HepG2 (cell line): ENCODE results near the gene TP73. TPM values are rescaled to one million over a fixed set of nuclear protein-coding genes. Genes with fewer than 3 reads are reported as not detected.

Experiments
- EEA1 ChIP-seq: sonication (generic); formaldehyde crosslinking; IDR thresholded peaks from 2 replicates; pipeline ENCODE4 v1.5.1; 2020; ENCODE audit warnings: mild to moderate bottlenecking, missing genetic modification reagents, borderline replicate concordance
- KLF16 ChIP-seq, 2 experiments: sonication (generic) in 1 of 2; formaldehyde crosslinking in 1 of 2; IDR thresholded peaks; 2 replicates each; pipeline versions ENCODE4 v1.6.1 to v1.8.0; 2016 to 2023; ENCODE audit warnings: missing genetic modification reagents in 2 of 2, missing compliant biosample characterization in 1 of 2
- MED13 ChIP-seq: sonication (generic); formaldehyde crosslinking; IDR thresholded peaks from 2 replicates; pipeline ENCODE4 v1.5.0; 2020; ENCODE audit warnings: missing genetic modification reagents
- NAIF1 ChIP-seq: sonication (generic); formaldehyde crosslinking; IDR thresholded peaks from 2 replicates; pipeline ENCODE4 v1.5.0; 2020; ENCODE audit warnings: mild to moderate bottlenecking, missing genetic modification reagents, borderline replicate concordance
- NFYC ChIP-seq: IDR thresholded peaks from 2 replicates; pipeline ENCODE4 v1.6.1; 2016; ENCODE audit warnings: missing genetic modification reagents, missing compliant biosample characterization
- RBFOX2 ChIP-seq: fragments of 200-400 bp; formaldehyde crosslinking; IDR thresholded peaks from 2 replicates; pipeline ENCODE4 v1.6.1; 2017; ENCODE audit warnings: low read depth, mild to moderate bottlenecking, low read length
- ZBTB7B ChIP-seq: sonication (generic); formaldehyde crosslinking; IDR thresholded peaks from 2 replicates; pipeline ENCODE4 v1.4.0; 2020; ENCODE audit warnings: missing genetic modification reagents
- ZNF101 ChIP-seq: sonication (generic); formaldehyde crosslinking; IDR thresholded peaks from 2 replicates; pipeline ENCODE4 v1.4.0; 2020; ENCODE audit warnings: mild to moderate bottlenecking, low read depth, missing genetic modification reagents, borderline replicate concordance
- ZNF3 ChIP-seq: IDR thresholded peaks from 2 replicates; pipeline ENCODE4 v1.7.0; 2017; ENCODE audit warnings: inconsistent platforms
- ZNF367 ChIP-seq: sonication (generic); formaldehyde crosslinking; IDR thresholded peaks from 2 replicates; pipeline ENCODE4 v1.4.0; 2020; ENCODE audit warnings: missing genetic modification reagents, borderline replicate concordance
- ZNF468 ChIP-seq: sonication (generic); formaldehyde crosslinking; IDR thresholded peaks from 2 replicates; pipeline ENCODE4 v1.8.0; 2022; ENCODE audit warnings: mild to moderate bottlenecking, moderate library complexity, missing genetic modification reagents
- ZSCAN22 ChIP-seq: sonication (generic); formaldehyde crosslinking; IDR thresholded peaks from 2 replicates; pipeline ENCODE4 v1.4.0; 2020; ENCODE audit warnings: mild to moderate bottlenecking, missing genetic modification reagents
- polyA plus RNA-seq, 8 experiments: library from polyadenylated mRNA; depleted of rRNA in 3 of 8; stranded (reverse) in 7 of 8; unstranded in 1 of 8; fragments of >200 nt; fragmentation: Illumina TruSeq in 4 of 8; extraction: Trizol in 4 of 8; gene quantifications; 2 replicates each; pipeline versions ENCODE4 v1.2.1 to v1.2.3, GENCODE V29; 2011 to 2016; ENCODE audit warnings: low read depth in 4 of 8, missing spikeins in 1 of 8, mixed read lengths in 1 of 8; ENCODE audit not compliant: insufficient read depth in 1 of 8
- total RNA-seq, 5 experiments: library from RNA; depleted of rRNA; stranded (reverse); fragments of >200 nt; fragmentation: Illumina TruSeq; extraction: Trizol; gene quantifications; 2 replicates each; pipeline ENCODE4 v1.2.3, GENCODE V29; 2016; ENCODE audit warnings: low read depth in 1 of 5
- TF ChIP-seq, protein P1 (sequence below), 2 experiments: fragments of 450-650 bp in 1 of 2; sonication (generic) in 1 of 2; formaldehyde crosslinking in 1 of 2; IDR thresholded peaks; 2 replicates each; pipeline versions ENCODE4 v1.6.1 to v1.8.0; 2016 to 2022; ENCODE audit warnings: antibody characterized with exemption in 1 of 2, mild to moderate bottlenecking in 1 of 2, missing genetic modification reagents in 1 of 2
- TF ChIP-seq, protein P2 (sequence below): IDR thresholded peaks from 2 replicates; pipeline ENCODE4 v1.6.1; 2016
- TF ChIP-seq, protein P3 (sequence below): sonication (generic); formaldehyde crosslinking; IDR thresholded peaks from 2 replicates; pipeline ENCODE4 v1.5.0; 2020; ENCODE audit warnings: mild to moderate bottlenecking, missing genetic modification reagents
- TF ChIP-seq, protein P4 (sequence below): sonication (generic); formaldehyde crosslinking; IDR thresholded peaks from 2 replicates; pipeline ENCODE4 v1.5.0; 2020; ENCODE audit warnings: missing genetic modification reagents

Gene TP73
- total and polyA plus RNA-seq, 2 of the 13 experiments (the other 11 are each of a cell fraction or from before 2014, with no cell fraction given), result 0.49 to 1.1 TPM

DNA sequence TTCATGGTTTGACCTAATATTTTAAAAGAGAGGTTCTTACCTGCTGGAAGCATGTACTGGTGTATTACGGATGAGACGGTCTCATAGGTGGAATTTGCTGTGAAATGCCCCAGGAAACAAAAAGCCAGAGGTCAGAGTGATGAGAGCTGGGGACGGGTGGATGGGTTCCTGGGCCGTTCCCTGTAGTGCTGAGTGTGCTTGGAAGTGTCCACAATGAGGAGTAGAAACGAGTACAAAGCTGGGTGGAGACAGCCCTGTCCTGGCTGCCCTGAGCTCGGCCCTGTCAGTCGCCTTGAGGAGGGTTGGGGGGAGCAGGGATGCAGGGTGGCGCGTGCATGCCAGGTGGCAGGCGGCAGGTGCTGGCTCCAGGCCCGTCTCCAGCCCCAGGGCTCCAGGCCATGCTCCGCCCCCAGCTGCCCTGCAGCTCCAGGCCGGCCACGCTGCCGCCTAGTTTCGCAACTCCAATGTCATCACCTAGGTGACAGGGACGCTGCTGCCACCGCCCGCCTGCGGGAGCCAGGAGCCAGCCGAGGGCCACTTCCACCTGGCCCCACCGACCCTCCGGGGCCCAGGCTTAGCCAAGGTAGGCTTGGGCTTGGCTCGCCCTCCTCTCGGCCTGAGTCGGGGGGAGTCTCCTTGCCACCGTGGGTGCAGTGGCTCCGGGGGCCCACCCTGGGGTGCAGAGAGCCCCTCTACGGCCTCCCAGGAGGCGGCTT, 16.4 kb downstream of the TP73 start (continued):
- TF ChIP-seq, protein P1, sequence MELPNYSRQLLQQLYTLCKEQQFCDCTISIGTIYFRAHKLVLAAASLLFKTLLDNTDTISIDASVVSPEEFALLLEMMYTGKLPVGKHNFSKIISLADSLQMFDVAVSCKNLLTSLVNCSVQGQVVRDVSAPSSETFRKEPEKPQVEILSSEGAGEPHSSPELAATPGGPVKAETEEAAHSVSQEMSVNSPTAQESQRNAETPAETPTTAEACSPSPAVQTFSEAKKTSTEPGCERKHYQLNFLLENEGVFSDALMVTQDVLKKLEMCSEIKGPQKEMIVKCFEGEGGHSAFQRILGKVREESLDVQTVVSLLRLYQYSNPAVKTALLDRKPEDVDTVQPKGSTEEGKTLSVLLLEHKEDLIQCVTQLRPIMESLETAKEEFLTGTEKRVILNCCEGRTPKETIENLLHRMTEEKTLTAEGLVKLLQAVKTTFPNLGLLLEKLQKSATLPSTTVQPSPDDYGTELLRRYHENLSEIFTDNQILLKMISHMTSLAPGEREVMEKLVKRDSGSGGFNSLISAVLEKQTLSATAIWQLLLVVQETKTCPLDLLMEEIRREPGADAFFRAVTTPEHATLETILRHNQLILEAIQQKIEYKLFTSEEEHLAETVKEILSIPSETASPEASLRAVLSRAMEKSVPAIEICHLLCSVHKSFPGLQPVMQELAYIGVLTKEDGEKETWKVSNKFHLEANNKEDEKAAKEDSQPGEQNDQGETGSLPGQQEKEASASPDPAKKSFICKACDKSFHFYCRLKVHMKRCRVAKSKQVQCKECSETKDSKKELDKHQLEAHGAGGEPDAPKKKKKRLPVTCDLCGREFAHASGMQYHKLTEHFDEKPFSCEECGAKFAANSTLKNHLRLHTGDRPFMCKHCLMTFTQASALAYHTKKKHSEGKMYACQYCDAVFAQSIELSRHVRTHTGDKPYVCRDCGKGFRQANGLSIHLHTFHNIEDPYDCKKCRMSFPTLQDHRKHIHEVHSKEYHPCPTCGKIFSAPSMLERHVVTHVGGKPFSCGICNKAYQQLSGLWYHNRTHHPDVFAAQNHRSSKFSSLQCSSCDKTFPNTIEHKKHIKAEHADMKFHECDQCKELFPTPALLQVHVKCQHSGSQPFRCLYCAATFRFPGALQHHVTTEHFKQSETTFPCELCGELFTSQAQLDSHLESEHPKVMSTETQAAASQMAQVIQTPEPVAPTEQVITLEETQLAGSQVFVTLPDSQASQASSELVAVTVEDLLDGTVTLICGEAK (IDR thresholded peaks at IDR 0.05), result no peak
- TF ChIP-seq, protein P1 (CRISPR knock-in tag; IDR thresholded peaks at IDR 0.05), result no peak; the same call in 1 of the 2 replicates
- TF ChIP-seq KLF16 (CRISPR knock-in tag; IDR thresholded peaks at IDR 0.05) (peak in 1 of 2 experiments; percentile 77; a peak in 2 of 4 replicates), ZBTB7B (CRISPR knock-in tag) (no peak; the same call in 1 of the 2 replicates), RBFOX2 (peak; percentile 40; the same call in 1 of the 2 replicates), ZNF367 (CRISPR knock-in tag) (no peak), ZSCAN22 (CRISPR knock-in tag) (no peak), ZNF101 (CRISPR knock-in tag) (no peak), NAIF1 (CRISPR knock-in tag) (no peak), NFYC (CRISPR knock-in tag) (no peak), ZNF3 (no peak), ZNF468 (CRISPR knock-in tag) (no peak), EEA1 (0 out of 2 replicates have a peak, but pooled peaks have one; percentile 43), MED13 (CRISPR knock-in tag) (no peak)
- TF ChIP-seq, protein P2, sequence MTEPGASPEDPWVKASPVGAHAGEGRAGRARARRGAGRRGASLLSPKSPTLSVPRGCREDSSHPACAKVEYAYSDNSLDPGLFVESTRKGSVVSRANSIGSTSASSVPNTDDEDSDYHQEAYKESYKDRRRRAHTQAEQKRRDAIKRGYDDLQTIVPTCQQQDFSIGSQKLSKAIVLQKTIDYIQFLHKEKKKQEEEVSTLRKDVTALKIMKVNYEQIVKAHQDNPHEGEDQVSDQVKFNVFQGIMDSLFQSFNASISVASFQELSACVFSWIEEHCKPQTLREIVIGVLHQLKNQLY (CRISPR knock-in tag), result no peak
- TF ChIP-seq, protein P3, sequence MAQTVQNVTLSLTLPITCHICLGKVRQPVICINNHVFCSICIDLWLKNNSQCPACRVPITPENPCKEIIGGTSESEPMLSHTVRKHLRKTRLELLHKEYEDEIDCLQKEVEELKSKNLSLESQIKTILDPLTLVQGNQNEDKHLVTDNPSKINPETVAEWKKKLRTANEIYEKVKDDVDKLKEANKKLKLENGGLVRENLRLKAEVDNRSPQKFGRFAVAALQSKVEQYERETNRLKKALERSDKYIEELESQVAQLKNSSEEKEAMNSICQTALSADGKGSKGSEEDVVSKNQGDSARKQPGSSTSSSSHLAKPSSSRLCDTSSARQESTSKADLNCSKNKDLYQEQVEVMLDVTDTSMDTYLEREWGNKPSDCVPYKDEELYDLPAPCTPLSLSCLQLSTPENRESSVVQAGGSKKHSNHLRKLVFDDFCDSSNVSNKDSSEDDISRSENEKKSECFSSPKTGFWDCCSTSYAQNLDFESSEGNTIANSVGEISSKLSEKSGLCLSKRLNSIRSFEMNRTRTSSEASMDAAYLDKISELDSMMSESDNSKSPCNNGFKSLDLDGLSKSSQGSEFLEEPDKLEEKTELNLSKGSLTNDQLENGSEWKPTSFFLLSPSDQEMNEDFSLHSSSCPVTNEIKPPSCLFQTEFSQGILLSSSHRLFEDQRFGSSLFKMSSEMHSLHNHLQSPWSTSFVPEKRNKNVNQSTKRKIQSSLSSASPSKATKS (CRISPR knock-in tag), result no peak
- TF ChIP-seq, protein P4, sequence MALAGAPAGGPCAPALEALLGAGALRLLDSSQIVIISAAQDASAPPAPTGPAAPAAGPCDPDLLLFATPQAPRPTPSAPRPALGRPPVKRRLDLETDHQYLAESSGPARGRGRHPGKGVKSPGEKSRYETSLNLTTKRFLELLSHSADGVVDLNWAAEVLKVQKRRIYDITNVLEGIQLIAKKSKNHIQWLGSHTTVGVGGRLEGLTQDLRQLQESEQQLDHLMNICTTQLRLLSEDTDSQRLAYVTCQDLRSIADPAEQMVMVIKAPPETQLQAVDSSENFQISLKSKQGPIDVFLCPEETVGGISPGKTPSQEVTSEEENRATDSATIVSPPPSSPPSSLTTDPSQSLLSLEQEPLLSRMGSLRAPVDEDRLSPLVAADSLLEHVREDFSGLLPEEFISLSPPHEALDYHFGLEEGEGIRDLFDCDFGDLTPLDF, result no peak; the same call in 1 of the 2 replicates
